Measurements from ENCODE around the gene FIGNL2.

- TF ChIP-seq CTCF (conservative IDR thresholded peaks at IDR 0.05; ENCODE audit: low read depth, low read length) = peak; percentile 50
- peak; percentile 43 for TF ChIP-seq EZH2 (IDR thresholded peaks at IDR 0.05; ENCODE audit: borderline replicate concordance, low read depth, low read length, poor library complexity, severe bottlenecking)
Measured at GRCh38 chr12:51814311-51815088, 34.0 kb downstream of the FIGNL2 start.

Measured in A673 (cell line).